ENCODE results near the gene NLK.
"Not testable (repeated sequence)": the region's sequence is repeated elsewhere in the genome, so short reads cannot be mapped to it uniquely, and the experiment has no call there.

The NLK gene

GRCh38 chr17:28042657-28042720 is at the start of gene NLK:
TSS of gene NLK (plus strand) at chr17:28042677. CDS start at chr17:28042874, 197 bp downstream.
- DNase-seq (ENCODE audit: low read depth in 3 of 3, low spot score in 1 of 3) = no peak

- no peak for DNase-seq (ENCODE audit: low read depth in 3 of 3, low spot score in 1 of 3)
Measured at GRCh38 chr17:27993161-27993695, 49.2 kb upstream of the NLK start.

GRCh38 chr17:27993723-27994310 is 48.7 kb upstream of the NLK start:
- no peak for DNase-seq (ENCODE audit: low read depth in 3 of 3, low spot score in 1 of 3)

- DNase-seq (ENCODE audit: low read depth in 3 of 3, low spot score in 1 of 3) = no peak
Measured at GRCh38 chr17:27994586-27994985, 47.9 kb upstream of the NLK start.

- DNase-seq (ENCODE audit: low read depth in 3 of 3, low spot score in 1 of 3) = no peak
Measured at GRCh38 chr17:27995554-27995953, 46.9 kb upstream of the NLK start.

GRCh38 chr17:27996202-27997043 is 46.1 kb upstream of the NLK start:
- no peak for DNase-seq (ENCODE audit: low read depth in 3 of 3, low spot score in 1 of 3)

GRCh38 chr17:27997044-27997401 is 45.5 kb upstream of the NLK start:
- no peak for DNase-seq (ENCODE audit: low read depth in 3 of 3, low spot score in 1 of 3)

GRCh38 chr17:27997522-27997921 is 45.0 kb upstream of the NLK start:
- no peak for DNase-seq (ENCODE audit: low read depth in 3 of 3, low spot score in 1 of 3)

GRCh38 chr17:28001149-28001548 is 41.3 kb upstream of the NLK start:
- DNase-seq (ENCODE audit: low read depth in 3 of 3, low spot score in 1 of 3) = no peak

GRCh38 chr17:28004344-28004743 is 38.1 kb upstream of the NLK start:
- no peak for DNase-seq (ENCODE audit: low read depth in 3 of 3, low spot score in 1 of 3)

GRCh38 chr17:28007925-28008324 is 34.6 kb upstream of the NLK start:
- not testable (repeated sequence) for DNase-seq (ENCODE audit: low read depth in 3 of 3, low spot score in 1 of 3)

GRCh38 chr17:28008513-28008912 is 34.0 kb upstream of the NLK start:
- DNase-seq (ENCODE audit: low read depth in 3 of 3, low spot score in 1 of 3) = no peak

- DNase-seq (ENCODE audit: low read depth in 3 of 3, low spot score in 1 of 3) = no peak
Measured at GRCh38 chr17:28010406-28010805, 32.1 kb upstream of the NLK start.

- no peak for DNase-seq (ENCODE audit: low read depth in 3 of 3, low spot score in 1 of 3)
Measured at GRCh38 chr17:28018439-28019070, 23.9 kb upstream of the NLK start.

GRCh38 chr17:28020515-28020914 is 22.0 kb upstream of the NLK start:
- no peak for DNase-seq (ENCODE audit: low read depth in 3 of 3, low spot score in 1 of 3)

GRCh38 chr17:28029044-28029443 is 13.4 kb upstream of the NLK start:
- no peak for DNase-seq (ENCODE audit: low read depth in 3 of 3, low spot score in 1 of 3)

GRCh38 chr17:28030386-28030785 is 12.1 kb upstream of the NLK start:
- no peak for DNase-seq (ENCODE audit: low read depth in 3 of 3, low spot score in 1 of 3)

GRCh38 chr17:28031174-28031573 is 11.3 kb upstream of the NLK start:
- no peak for DNase-seq (ENCODE audit: low read depth in 3 of 3, low spot score in 1 of 3)

- DNase-seq (ENCODE audit: low read depth in 3 of 3, low spot score in 1 of 3) = no peak
Measured at GRCh38 chr17:28033972-28034714, 8.3 kb upstream of the NLK start.

- not testable (repeated sequence) for DNase-seq (ENCODE audit: low read depth in 3 of 3, low spot score in 1 of 3)
Measured at GRCh38 chr17:28035452-28035851, 7.0 kb upstream of the NLK start.

- not testable (repeated sequence) for DNase-seq (ENCODE audit: low read depth in 3 of 3, low spot score in 1 of 3)
Measured at GRCh38 chr17:28035884-28036283, 6.6 kb upstream of the NLK start.

- DNase-seq (ENCODE audit: low read depth in 3 of 3, low spot score in 1 of 3) = no peak
Measured at GRCh38 chr17:28038802-28039201, 3.7 kb upstream of the NLK start.
